GM21447 (cell line): ENCODE results near the gene PPP2R2C.

Experiments
- ATAC-seq: cut with Tn5 transposase; IDR thresholded peaks from one replicate; pipeline ENCODE4 v1.9.1; 2021; ENCODE audit not compliant: unreplicated experiment

Gene PPP2R2C

DNA sequence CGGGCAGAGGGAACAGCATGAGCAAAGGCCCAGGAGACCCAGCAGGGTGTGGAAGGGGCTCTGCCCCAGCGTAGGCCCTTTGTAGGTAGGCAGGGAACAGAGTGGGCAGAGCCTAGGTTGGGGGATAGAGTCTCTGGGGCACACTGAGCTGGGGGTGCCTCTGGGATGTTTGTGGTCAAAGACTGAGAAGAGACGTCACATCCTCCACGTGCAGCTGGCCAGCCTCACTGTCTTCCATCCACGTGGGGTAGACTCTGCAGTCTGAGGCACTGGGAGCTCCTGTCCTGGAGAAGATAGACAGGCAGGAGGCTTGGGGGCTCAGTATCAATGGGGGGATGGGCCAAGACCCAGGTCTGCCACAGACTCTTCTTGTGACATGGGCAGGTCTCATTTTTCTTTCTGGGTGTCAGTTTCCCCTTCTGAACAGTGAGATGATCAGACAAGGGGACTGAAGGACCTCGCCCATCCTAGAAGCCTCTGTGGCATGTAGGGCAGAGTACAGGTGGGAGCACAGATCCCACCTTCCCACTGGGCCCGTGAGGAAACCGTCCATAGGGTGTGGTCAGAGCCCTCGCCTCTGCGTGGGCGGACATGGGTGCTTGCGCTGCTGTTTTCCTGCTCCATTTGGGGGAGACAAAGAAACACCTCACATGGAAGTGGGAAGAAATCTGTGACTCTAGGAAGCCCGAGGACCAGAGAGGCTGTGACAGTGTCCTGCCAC is 179.9 kb downstream of the PPP2R2C start:
- no peak for ATAC-seq

DNA sequence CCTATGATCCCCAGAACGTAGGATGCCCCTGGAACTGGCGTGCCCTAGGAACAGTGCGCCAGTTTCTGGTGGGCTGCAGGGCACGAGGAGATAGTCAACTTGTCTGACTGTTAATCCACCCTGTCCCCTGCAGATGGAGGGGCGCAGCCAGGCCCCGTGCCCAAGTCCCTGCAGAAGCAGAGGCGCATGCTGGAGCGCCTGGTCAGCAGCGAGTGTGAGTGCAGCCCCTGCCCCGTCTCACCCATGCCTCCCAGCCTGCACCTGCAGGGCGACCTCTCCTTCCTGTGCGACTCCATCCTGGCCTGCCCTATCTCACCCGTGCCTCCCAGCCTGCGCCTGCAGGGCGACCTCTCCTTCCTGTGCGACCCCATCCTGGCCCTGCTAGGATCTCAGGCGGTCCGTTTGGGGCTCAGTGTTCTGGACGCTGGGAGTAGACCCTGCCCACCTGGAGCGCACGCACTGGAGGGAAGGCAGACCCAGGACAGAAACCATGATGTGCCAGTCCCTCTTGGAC is 180.6 kb downstream of the PPP2R2C start:
- no peak for ATAC-seq

DNA sequence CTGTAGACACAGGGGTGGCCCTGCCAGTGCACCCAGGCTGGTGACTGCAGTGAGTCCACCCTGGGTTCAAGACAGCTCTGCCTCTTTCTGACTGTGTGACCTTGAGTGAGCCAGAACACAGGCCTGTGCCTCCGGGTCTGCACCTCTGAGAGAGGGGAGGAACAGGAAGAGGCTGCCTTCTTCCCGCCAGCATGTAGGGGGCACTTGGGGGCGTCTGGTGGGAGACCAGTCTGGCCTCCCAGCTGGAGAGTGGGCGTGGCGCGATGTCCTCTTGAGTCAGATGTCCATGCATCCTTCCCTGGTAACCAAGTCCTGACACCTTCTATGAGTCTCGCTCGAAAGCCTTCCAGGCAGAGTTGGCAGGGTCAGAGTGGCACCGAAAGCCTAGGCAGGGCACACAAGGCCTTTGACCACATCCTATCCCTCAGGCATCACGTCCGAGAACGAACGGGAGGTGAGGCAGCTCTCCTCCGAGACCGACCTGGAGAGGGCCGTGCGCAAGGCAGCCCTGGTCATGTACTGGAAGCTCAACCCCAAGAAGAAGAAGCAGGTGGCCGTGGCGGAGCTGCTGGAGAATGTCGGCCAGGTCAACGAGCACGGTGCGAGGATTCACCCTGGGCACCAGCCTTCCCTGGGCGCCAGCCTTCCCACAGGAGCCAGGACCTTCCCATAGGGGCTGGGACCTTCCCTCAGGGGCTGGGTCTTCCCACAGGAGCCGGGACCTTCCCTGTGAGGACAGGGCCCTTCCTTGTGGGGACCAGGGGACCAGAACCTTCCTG is 181.5 kb downstream of the PPP2R2C start:
- ATAC-seq = no peak

DNA sequence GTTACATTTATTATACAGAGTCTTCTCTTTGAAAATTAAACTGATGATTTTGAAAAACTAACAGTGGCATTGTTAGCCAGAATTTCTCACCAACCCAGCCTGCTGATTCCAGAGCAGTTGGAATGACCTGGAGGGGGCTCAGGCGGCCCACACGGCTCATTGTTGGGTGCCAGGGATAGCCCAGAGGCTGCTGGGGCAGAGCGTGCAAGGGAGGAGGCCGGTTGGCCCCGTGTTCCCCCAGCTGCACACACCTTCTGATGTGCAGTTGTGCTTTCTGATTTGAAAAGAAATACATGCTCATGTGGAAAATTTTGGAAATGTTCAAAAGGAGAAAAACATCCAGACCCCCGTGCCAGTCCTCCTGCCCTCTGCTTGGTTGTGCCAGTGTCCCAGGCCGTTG is 182.2 kb downstream of the PPP2R2C start:
- ATAC-seq = no peak

DNA sequence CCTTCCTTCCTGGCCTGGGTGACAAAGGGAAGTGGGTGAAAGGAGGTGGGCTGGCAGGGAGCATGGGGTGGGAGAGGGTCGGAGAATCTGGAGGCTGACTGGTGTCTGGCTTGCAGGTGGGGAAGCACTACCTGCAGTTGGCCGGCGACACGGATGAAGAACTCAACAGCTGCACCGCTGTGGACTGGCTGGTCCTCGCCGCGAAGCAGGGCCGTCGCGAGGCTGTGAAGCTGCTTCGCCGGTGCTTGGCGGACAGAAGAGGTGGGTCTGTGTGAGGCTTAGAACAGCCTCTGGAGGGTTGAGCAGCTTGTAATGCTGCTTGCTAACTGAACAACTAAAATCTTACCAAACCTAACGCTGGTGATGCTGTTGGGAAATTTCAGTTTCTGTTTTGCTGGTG is 183.5 kb downstream of the PPP2R2C start:
- ATAC-seq = no peak

DNA sequence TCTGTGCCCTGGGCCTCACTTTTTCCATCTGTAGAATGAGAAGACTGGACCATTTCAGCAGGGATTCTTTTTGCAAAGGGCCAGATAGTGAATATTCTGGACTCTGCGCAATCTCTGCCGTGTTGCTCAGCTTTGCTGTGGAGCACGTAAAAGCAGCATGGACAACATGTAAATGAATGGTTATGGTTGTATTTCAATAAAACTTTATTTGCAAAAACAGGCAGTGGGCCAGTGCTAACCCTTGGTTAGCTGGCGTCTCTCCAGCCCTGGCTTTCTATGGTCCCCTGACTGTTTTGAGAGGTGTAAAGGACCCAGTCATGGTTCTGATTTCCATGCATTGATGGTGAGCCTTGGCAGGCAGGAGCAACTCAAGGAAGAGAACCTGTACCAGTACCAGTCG is 184.1 kb downstream of the PPP2R2C start:
- no peak for ATAC-seq

DNA sequence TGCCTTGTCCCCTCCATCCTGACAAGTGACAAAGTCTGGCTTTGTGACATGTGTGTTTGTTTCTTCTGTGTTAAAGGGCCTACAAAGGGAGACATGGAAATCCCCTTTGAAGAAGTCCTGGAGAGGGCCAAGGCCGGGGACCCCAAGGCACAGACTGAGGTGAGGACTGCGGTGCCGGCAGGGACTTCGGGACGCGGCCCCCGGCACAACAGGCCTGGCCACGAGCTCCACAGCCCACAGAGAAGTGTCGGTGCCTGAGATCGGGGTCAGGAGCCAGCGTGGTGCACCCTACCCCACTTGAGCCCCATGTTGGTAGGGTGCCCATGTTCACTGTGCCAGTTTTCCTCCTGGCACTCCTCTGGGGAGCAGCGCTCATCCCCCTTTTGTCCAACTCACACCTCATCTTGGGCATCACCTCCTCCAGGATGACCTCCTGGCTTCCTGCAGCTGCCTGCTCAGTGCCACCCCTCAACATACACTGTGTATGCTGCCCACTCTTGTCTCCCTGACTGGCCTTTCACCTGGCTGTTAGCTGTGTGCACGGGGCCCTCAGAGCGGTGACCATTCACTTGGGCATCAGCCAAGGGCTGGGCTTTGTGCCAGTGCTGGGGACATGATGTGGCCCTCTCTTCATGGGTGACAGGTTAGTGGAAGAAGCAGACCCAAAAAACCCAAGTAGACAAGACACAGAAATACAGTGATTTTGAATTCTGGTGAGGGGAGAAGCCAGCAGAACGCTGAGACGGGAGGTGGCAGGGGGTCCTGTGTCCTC is 185.2 kb downstream of the PPP2R2C start:
- ATAC-seq = no peak

DNA sequence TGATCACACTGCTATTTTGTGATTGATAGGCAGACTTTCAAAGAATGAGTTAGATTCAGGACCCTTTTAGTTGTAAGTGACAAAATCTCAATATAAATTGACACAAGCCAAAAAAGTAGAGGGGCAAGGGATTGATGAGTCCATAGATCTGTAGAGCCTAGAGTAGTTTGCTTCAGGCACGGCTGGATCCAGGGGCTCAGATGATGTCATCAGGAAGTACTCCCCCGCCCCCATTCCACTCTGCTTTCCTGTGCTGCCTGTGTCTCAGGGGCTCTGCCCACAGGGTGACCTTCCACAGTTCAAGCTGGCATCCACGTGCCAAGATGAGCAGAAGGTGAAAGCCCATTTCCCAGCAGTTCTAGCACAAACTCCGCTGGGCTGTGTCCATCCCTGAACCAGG is 189.1 kb downstream of the PPP2R2C start:
- no peak for ATAC-seq

DNA sequence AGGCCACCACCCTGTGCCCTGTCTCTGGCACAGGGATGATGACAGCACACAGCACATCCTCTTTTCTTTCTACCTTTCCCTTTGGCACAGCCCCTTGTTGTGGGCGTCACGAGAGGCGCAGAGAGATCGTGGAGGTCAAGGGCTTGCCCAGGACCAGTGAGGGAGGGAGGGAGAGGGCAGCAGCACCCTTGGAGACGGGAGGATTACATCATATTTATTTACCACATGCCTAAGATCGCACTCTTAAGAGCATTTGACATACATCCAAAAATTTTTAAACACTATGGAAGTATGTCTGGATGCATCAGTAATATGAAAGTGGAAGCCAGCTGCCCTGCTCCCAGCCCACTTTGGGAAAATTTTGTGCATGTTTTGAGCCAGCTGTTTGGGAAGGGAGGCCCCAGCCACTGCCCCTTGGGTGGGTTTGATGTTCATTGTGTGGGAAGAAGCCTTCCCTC is 190.1 kb downstream of the PPP2R2C start:
- no peak for ATAC-seq

DNA sequence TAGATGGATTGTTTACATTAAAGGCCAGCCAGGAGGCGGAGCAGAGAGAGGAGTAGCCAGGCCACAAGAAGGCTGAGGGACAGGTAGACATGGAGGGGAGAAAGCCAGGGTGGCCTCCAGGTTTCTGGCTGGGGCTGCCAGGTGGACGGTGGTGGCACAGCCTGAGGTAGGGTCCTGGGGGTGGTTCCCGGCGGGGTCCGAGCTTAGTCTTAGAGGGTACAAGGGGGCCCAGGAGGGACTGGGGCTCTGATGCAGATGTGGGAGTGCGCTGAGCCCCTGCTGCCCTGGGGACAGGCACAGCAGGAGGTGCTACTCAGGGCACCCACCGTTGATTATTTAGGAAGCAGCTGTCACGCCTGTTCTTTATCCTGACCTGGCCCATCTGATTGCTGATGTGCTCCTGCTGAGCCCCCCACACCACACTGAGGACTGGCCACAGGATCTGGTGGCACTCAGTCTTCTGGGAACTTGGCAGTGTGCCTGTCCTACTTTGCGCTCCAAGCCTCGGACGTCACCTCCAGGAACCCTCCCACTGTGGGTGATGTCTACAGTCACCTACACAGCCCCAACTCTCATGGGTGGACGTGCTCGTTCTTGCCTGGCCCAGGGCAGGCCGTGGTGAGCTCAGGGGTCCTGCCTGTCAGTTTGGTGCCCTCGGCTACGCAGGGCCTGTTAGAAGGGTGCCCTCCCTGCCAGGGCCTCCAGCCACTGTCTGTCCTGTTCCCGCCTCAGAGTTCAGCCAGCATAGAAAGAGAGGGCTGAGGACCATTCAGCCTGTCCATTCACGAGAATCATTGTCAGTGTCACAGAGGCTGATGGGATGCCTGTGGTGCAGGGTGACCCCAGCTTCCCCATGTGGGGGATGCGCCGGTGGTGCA is 190.7 kb downstream of the PPP2R2C start:
- no peak for ATAC-seq

DNA sequence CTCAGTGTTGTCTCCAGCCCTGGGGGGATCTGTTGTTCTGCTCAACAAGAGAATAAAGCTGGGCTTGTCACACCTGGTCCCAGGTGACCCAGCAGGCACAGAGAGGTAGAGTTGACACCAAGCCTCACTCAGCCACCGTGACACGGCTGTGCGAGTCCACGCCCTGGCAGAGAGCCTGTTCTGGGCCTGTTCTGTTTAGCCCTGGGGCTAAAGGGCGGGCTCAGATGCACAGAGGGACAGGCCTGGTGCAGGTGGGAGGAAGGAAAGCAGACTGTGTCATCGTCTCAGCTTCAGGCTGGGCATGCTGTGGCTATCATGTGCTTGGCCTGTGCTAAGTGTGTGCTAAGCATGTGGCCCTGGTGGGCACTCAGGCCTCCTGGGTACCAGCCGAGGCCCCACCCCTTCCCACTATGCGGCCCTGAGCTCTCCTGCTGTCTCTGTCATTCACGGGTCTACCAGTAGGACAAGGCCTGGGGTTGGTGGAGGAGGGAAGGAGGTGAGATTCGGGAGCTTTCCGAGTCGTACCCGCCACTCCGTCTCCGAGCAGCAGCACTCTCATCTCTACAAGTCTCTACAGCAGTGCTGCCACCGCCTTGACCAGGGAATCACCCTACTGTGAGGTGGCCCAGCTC is 191.9 kb downstream of the PPP2R2C start:
- no peak for ATAC-seq

DNA sequence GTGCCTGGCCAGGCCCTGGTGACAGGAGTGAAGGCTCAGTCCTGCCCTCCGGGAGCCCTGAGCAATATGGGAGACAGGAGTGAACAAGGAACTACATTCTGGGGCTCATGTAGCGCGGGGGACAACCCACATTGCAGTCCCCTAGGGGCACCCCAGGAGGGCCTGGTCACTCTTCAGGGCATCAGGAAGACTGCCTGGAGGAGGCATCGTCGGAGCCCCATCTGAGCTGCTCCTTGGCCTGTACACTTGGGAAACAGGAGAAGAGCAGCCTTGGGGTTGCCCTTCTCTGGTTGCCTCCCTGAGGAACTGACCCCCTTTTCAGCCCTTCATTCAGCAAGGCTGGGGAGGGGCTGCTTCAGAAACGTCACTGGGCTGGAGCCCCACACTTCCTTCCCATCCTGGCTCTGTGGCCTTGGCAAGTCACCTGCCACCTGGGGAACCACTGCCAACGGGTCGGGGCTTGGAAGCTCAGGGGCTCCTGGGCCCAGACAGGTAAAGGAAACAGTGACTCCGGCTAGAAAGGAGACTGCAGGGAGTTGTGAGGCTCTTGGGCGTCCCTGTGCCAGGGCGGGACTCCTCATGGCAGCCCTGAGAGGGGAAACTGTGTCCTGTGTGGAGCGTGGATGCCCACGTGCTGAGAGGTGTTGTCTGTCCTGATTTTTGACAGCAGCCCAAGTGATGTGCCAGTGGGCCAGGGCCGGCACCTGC is 192.7 kb downstream of the PPP2R2C start:
- ATAC-seq = no peak

DNA sequence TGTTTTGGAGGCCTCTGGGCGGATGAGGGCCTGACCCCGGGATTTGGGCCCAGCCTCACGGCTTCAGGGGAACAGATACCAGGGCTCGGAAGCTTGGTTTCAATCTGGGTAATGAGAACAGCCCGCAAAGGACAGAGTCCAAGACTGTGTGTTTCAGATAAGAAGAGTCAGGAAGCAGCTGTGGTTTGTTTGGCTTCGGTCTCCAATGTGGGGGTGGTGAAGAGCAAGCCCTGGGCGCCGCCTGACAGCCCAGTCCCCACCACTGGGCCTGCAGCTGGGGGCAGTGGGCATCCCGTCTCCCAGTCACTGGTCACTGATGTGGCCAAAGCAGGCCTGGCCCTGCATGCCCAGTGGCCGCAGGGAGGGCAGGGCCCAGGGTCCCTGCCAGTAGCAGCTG is 193.6 kb downstream of the PPP2R2C start:
- ATAC-seq = peak; percentile 92

DNA sequence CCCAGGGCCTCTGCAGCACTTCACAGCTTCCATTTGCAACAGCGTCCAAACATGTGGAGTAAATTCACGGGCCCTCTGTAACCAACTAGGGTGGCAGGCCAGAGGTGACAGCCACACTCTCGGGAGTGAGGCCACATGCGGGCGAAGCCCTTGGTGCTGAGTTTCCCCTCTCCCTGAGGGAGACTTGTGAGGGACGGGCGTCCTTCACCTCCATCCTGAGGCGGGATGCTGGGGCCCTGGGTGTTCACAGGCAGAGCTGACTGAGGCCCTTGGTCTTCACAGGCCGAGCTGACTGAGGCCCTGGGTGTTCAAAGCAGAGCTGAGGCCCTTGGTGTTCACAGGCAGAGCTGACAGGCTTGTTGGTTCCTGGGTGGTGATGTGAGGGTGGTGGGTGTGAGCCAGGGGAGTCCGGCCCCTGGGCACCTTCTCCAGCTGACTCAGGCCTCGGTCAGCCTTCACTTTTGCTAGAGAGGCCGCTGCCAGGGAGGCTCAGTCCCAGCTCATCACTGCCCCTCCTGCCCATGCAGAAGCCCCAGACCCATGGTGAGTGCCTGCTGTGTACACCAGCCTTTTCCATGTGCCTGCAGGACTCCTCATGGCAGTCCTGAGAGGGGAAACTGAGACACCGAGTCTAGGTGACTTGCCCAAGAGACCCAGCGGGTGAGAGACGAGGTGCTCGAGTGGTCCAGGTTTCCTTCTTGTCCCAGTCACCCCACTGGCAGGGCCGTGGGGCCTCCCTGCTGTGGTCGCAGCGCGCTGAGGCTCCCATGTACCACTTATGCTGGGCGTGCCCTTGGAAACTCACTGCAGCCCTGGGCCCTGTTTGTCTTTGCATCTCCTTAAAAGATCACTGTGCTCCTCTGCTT is 194.2 kb downstream of the PPP2R2C start:
- no peak for ATAC-seq

DNA sequence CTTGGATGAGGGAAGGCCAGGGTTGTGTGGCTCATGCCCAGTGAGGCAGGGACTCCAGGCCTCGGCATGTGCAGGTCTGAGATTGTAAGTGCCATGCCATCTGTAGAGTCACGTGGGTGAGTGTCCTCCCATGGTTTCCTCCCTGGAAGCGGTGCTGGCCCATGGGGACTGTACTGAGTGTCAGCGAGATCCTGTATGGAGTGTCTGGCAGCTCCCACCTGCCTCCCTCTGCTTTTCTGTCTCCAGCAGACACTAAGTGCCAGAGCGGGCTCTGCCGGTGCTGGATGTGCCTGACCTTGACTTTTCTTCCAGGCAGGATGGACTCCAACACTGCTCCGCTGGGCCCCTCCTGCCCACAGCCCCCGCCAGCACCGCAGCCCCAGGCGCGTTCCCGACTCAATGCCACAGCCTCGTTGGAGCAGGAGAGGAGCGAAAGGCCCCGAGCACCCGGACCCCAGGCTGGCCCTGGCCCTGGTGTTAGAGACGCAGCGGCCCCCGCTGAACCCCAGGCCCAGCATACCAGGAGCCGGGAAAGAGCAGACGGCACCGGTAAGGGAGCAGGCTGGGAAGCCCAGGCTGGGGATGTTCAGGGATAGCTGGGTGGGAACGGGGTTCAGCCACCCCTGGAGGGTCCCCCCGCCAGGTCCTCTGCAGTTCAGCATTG is 195.1 kb downstream of the PPP2R2C start:
- no peak for ATAC-seq

DNA sequence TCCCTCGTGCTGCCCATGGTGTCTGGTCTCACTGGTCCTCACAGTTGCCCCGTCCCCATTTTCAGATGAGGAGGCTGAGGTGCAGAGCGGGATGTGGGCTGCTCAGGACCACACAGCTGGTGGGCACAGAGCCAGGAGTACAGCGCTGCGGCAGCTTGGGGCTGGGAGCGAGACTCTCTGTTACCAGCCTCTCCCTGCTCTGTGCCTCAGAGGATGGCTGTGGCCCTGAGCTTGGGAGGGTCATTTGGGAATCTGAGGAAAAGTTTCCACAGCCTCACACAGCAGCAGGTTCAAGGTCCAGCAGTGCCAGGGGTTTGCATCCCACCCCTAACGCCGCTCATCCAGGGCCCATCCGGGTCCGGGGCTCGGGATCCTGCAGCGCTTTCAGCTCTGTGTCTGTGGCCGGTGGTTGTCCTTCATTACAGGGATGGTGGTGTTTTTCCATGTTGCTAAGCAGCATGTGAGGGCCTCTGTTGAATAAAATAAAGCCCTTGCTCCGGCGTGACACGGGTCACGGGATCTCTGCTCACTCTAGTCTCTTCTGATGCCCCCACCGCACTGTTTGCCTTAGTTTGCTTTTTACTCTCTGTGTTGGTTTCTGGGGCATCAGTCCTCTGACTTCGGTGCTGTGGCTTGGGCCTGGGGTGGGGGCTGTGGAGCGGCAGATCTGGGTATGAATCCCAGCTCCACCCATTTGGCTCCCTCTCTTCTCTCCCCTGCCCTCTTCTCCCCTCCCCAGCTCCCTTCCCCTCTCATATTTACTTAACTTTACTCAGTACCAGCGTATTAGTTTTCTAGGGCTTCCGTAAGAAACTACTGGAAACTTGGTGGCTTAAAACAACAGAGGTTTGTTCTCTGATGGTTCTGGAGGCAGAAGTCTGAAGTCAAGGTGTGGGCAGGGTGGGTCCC is 196.3 kb downstream of the PPP2R2C start:
- ATAC-seq = no peak

DNA sequence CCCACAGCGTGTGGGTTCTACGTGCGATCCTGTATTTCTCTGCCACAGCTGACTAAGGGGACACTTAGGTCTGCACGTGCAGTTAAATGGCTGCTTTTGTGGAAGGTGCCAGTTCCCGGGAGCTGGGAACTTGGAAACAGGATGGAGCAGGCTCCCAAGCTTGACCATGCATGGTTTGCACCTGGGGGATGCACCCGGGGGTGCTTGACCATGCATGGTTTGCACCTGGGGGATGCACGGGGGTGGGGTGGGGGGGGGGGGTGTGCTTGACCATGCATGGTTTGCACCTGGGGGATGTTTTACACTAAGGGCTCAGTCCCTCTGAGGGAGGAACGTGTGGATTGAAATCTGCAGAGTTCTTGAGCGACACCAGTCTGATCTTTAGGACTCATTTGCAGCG is 197.1 kb downstream of the PPP2R2C start:
- no peak for ATAC-seq
